BJ (cell line): ENCODE results near the gene UST. TPM values are rescaled to one million over a fixed set of nuclear protein-coding genes. Genes with fewer than 3 reads are reported as not detected.

Experiments
- CTCF ChIA-PET: fragments of 350-600 bp; formaldehyde crosslinking; extraction: SDS; loops from one replicate; lab custom pipeline; 2021; ENCODE audit warnings: antibody characterized with exemption, inconsistent platforms; lab: Yijun Ruan, JAX
- POLR2A ChIA-PET: fragments of 300-600 bp; sonication (Branson Sonifier 250); formaldehyde crosslinking; extraction: SDS; loops from one replicate; lab custom pipeline; 2021; ENCODE audit warnings: antibody characterized with exemption; lab: Charles Lee
- DNase-seq: peaks from one replicate; pipeline ENCODE4 v3.0.0-alpha.2; 2011; ENCODE audit warnings: low read depth
- H3K27me3 ChIP-seq: 2 replicates; pipeline ENCODE4 v1.6.0; 2011; ENCODE audit warnings: low read length; ENCODE audit not compliant: control insufficient read depth, insufficient read depth
- H3K36me3 ChIP-seq: 2 replicates; pipeline ENCODE4 v1.5.1; 2011; ENCODE audit warnings: low read length; ENCODE audit not compliant: control insufficient read depth, insufficient read depth
- H3K4me3 ChIP-seq: 2 replicates; pipeline ENCODE4 v1.5.1; 2011; ENCODE audit warnings: low read depth, mild to moderate bottlenecking, control low read depth, low read length
- CTCF ChIP-seq: IDR thresholded peaks from 2 replicates; pipeline ENCODE4 v1.5.1; 2011; ENCODE audit warnings: low read depth, mild to moderate bottlenecking, control low read depth, inconsistent platforms, low read length, moderate library complexity; ENCODE audit not compliant: insufficient read depth
- polyA plus RNA-seq: library from polyadenylated mRNA; depleted of rRNA; stranded (reverse); fragments of >200 nt; gene quantifications from 2 replicates; pipeline ENCODE4 v1.2.3, GENCODE V29; 2011

The UST gene
- polyA plus RNA-seq, 1 experiment = 6.8 TPM

- TF ChIP-seq CTCF = no peak
- CTCF ChIA-PET = interaction anchor here (0.5 to 2.2 kb wide), 7 partner anchors 17 to 972 kb away, joined by 3 to 12 read pairs (median 4); no protein-coding TSS in a partner anchor
- Histone ChIP-seq H3K36me3 (no peaks in the 10 kb centered on the region), H3K4me3 (no peak overlapping the region), H3K27me3 (no peaks in the 10 kb centered on the region)
- POLR2A ChIA-PET = no interaction called here
- no peak for DNase-seq
Observed at GRCh38 chr6:149075616-149076354, 329.0 kb downstream of the UST start.

- DNase-seq = no peak
Observed at GRCh38 chr6:149076355-149076734, 329.5 kb downstream of the UST start.

GRCh38 chr6:149077208-149077607 lies 330.4 kb downstream of the UST start:
- no peaks in the 10 kb centered on the region for H3K27me3 ChIP-seq
- no peak for DNase-seq
- POLR2A ChIA-PET = no interaction called here
- H3K4me3 ChIP-seq = no peak overlapping the region
- CTCF ChIA-PET = interaction anchor here (0.6 to 2.2 kb wide), 4 partner anchors 29 to 355 kb away, joined by 3 to 12 read pairs (median 5); no protein-coding TSS in a partner anchor
- TF ChIP-seq CTCF = no peak
- no peaks in the 10 kb centered on the region for H3K36me3 ChIP-seq

More at GRCh38 chr6:149076355-149076734, 329.5 kb downstream of the UST start:
- no peaks in the 10 kb centered on the region for H3K36me3 ChIP-seq
- no peak overlapping the region for H3K4me3 ChIP-seq
- no peaks in the 10 kb centered on the region for H3K27me3 ChIP-seq
- POLR2A ChIA-PET = no interaction called here
- CTCF ChIA-PET = interaction anchor here (0.8 to 2.2 kb wide), 5 partner anchors 18 to 972 kb away, joined by 3 to 12 read pairs (median 3); no protein-coding TSS in a partner anchor
- no peak for TF ChIP-seq CTCF

DNA sequence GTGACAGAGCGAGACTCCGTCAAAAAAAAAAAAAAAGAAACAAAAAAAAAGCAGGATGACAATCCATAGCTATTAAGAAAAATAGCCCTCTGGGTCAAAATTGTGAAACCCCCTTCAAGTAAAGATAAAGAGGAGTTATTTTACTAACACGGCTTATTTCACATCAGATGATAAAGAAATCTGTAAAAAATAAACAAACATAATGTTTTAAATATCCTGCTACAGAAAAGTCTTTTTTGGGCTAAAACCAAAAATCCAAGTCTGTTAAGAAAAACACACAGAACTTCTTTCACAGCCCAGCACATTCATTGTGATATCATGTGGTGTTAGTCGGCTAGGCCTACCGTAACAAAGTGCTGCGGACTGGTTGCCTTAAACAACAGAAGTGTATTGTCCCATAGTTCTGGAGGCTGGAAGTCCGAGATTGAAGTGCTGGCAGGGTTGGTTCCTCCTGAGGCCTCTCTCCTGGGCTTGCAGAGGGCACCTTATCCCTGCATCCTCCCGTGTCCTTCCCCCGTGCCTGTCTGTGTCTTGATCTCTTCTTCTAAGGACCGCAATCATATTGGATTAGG lies 331.5 kb downstream of the UST start:
- no peaks in the 10 kb centered on the region for H3K27me3 ChIP-seq
- H3K36me3 ChIP-seq = no peaks in the 10 kb centered on the region
- H3K4me3 ChIP-seq = no peak overlapping the region
- ChIA-PET CTCF (interaction anchor here (2.2 kb wide), 1 partner anchor 354 kb away, joined by 12 read pairs; no protein-coding TSS in a partner anchor), POLR2A (no interaction called here)
- DNase-seq = no peak
- TF ChIP-seq CTCF = no peak

DNA sequence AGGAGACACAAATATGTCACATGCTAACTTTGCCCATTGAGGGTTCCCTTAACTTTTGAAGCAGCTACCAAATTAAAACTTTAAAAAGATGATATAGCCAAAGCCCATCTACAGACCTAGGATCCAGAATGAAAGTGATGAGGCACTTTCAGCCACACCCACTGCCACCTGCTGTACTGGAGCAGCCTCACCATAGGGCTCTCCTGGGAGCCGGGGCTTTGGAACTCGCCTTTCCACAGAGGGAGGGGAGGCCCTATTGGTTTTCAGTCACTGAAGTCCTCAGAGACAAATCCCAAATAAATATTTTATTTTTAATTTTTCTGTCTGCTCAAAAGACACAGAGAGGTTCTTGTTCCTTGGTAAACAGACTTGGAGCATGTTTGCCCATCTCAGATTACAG lies 332.6 kb downstream of the UST start:
- Histone ChIP-seq H3K4me3 (no peak overlapping the region), H3K27me3 (no peaks in the 10 kb centered on the region), H3K36me3 (no peaks in the 10 kb centered on the region)
- no peak for DNase-seq
- TF ChIP-seq CTCF = no peak
- ChIA-PET CTCF (interaction anchor here (1.0 to 2.6 kb wide), 7 partner anchors 10 to 352 kb away, joined by 3 to 38 read pairs (median 3); no protein-coding TSS in a partner anchor), POLR2A (interaction anchor here (0.5 to 0.6 kb wide), 2 partner anchors 14 to 263 kb away, joined by 3 to 22 read pairs; no protein-coding TSS in a partner anchor)
